Endodermal cell (in vitro differentiated cells): ENCODE data around the gene APPL2. TPM values are rescaled to one million over a fixed set of nuclear protein-coding genes. Genes with fewer than 3 reads are reported as not detected.
"Not testable (repeated sequence)": the region's sequence is repeated elsewhere in the genome, so short reads cannot be mapped to it uniquely, and the experiment has no call there.

Experiments used
- DNase-seq: peaks from one replicate; pipeline ENCODE4 v3.0.0-alpha.2; 2017
- H3K27ac ChIP-seq: 2 replicates; pipeline ENCODE4 v1.5.1; 2013; ENCODE audit warnings: mild to moderate bottlenecking, low read depth, low read length, moderate library complexity
- H3K27me3 ChIP-seq: 2 replicates; pipeline ENCODE4 v1.6.1; 2013; ENCODE audit warnings: mild to moderate bottlenecking, low read length, moderate library complexity; ENCODE audit not compliant: insufficient read depth, control insufficient read depth, poor library complexity, severe bottlenecking
- H3K36me3 ChIP-seq: 2 replicates; pipeline ENCODE4 v1.7.0; 2013; ENCODE audit warnings: mild to moderate bottlenecking, low read length, moderate library complexity; ENCODE audit not compliant: control insufficient read depth, insufficient read depth
- H3K4me1 ChIP-seq: one replicate; pipeline ENCODE4 v1.7.0; 2013; ENCODE audit warnings: low read length; ENCODE audit not compliant: control insufficient read depth, insufficient read depth
- H3K4me3 ChIP-seq: 2 replicates; pipeline ENCODE4 v1.5.1; 2013; ENCODE audit warnings: mild to moderate bottlenecking, low read length, moderate library complexity
- H3K9ac ChIP-seq: 2 replicates; pipeline ENCODE4 v1.6.1; 2013; ENCODE audit warnings: mild to moderate bottlenecking, low read length, moderate library complexity; ENCODE audit not compliant: poor library complexity, severe bottlenecking; ENCODE audit errors: extremely low read depth
- H3K9me3 ChIP-seq: 2 replicates; pipeline ENCODE4 v1.6.1; 2013; ENCODE audit warnings: mild to moderate bottlenecking, low read length, moderate library complexity; ENCODE audit not compliant: control insufficient read depth
- H3K27ac Mint-ChIP-seq: 2 replicates; pipeline ENCODE4 v1.8.0; 2020; ENCODE audit warnings: mixed read lengths
- H3K27me3 Mint-ChIP-seq: 2 replicates; pipeline ENCODE4 v1.8.0; 2021; ENCODE audit warnings: mild to moderate bottlenecking, mixed read lengths; ENCODE audit not compliant: insufficient read depth
- H3K36me3 Mint-ChIP-seq: 2 replicates; pipeline ENCODE4 v1.8.0; 2020; ENCODE audit warnings: low read depth, mixed read lengths
- H3K4me1 Mint-ChIP-seq: 2 replicates; pipeline ENCODE4 v1.8.0; 2020; ENCODE audit warnings: mixed read lengths
- H3K4me3 Mint-ChIP-seq: 2 replicates; pipeline ENCODE4 v1.8.0; 2020; ENCODE audit warnings: mild to moderate bottlenecking, moderate library complexity, mixed read lengths
- H3K9me3 Mint-ChIP-seq: 2 replicates; pipeline ENCODE4 v1.8.0; 2020; ENCODE audit warnings: mild to moderate bottlenecking, mixed read lengths
- CTCF ChIP-seq: fragments of 200-600 bp; sonication (generic); conservative IDR thresholded peaks from 2 replicates; pipeline ENCODE4 v1.5.0; 2021; ENCODE audit warnings: antibody characterized with exemption, mild to moderate bottlenecking
- WGBS, 2 experiments: methylation state at CpG; one replicate each; pipeline versions ENCODE4 v1.1.5 to v1.1.7; 2013; ENCODE audit warnings: missing lambda C conversion rate in 2 of 2, mixed read lengths in 1 of 2; ENCODE audit not compliant: insufficient coverage in 1 of 2, insufficient read length in 1 of 2; 5-methylcytosine and 5-hydroxymethylcytosine counted together
- total RNA-seq, 2 donors: library from RNA; stranded (reverse); fragmentation: NEBNext Ultra II Directional in 1 of 2; extraction: Animal tissue kit (Norgen Biotek cat#: 25700) in 1 of 2; gene quantifications; 2 replicates in 1 of 2; 3 replicates in 1 of 2; pipeline ENCODE4 v1.2.1, GENCODE V29; 2021

APPL2 gene
- total RNA-seq, 2 donors from 2014 or later = 31.8 to 35.2 TPM

- no peak for DNase-seq
- Histone ChIP-seq H3K9ac (no peak overlapping the region), H3K36me3 (peaks cover 60% of the 10 kb centered on the region), H3K27me3 (no peaks in the 10 kb centered on the region), H3K4me3 (no peak overlapping the region), H3K4me1 (no peaks in the 10 kb centered on the region), H3K9me3 (no peaks in the 10 kb centered on the region), H3K27ac (no peak overlapping the region)
- WGBS, 2 experiments = 92% methylated on average over 1 of the region's 1 CpG; no CpG with 5 or more reads in 1 of the 2 experiments
- H3K27ac Mint-ChIP-seq = no peak overlapping the region
- TF ChIP-seq CTCF = no peak
- no peaks in the 10 kb centered on the region for H3K4me1 Mint-ChIP-seq
- H3K36me3 Mint-ChIP-seq = peaks cover 72% of the 10 kb centered on the region
- H3K27me3 Mint-ChIP-seq = no peaks in the 10 kb centered on the region
- H3K4me3 Mint-ChIP-seq = no peak overlapping the region
- H3K9me3 Mint-ChIP-seq = no peaks in the 10 kb centered on the region
Observed at GRCh38 chr12:105192624-105193225, 43.2 kb downstream of the APPL2 start.

GRCh38 chr12:105190530-105190929 is 45.4 kb downstream of the APPL2 start:
- H3K4me3 ChIP-seq = no peak overlapping the region
- Mint-ChIP-seq H3K4me1 (no peaks in the 10 kb centered on the region), H3K9me3 (no peaks in the 10 kb centered on the region), H3K4me3 (no peak overlapping the region), H3K36me3 (peaks cover 71% of the 10 kb centered on the region), H3K27me3 (no peaks in the 10 kb centered on the region), H3K27ac (no peak overlapping the region)
- H3K9me3 ChIP-seq = no peaks in the 10 kb centered on the region
- no peak overlapping the region for H3K27ac ChIP-seq
- no peak for DNase-seq
- H3K36me3 ChIP-seq = peaks cover 75% of the 10 kb centered on the region
- WGBS, 2 experiments = 88 to 91% methylated on average over 6 of the region's 6 CpGs
- TF ChIP-seq CTCF = no peak
- no peak overlapping the region for H3K9ac ChIP-seq
- no peaks in the 10 kb centered on the region for H3K27me3 ChIP-seq
- H3K4me1 ChIP-seq = no peaks in the 10 kb centered on the region

GRCh38 chr12:105189293-105189692 is 46.7 kb downstream of the APPL2 start:
- WGBS, 2 experiments = 77 to 83% methylated on average over 2 to 4 of the region's 6 CpGs
- peaks cover 74% of the 10 kb centered on the region for H3K36me3 Mint-ChIP-seq

GRCh38 chr12:105183976-105184375 is 52.0 kb downstream of the APPL2 start:
- not testable (repeated sequence) for H3K27me3 Mint-ChIP-seq, H3K9ac ChIP-seq, H3K27me3 ChIP-seq, H3K4me1 Mint-ChIP-seq, H3K27ac Mint-ChIP-seq, H3K4me3 ChIP-seq, H3K27ac ChIP-seq, DNase-seq, H3K4me3 Mint-ChIP-seq, H3K9me3 ChIP-seq, H3K4me1 ChIP-seq
- peaks cover 84% of the 10 kb centered on the region for H3K36me3 Mint-ChIP-seq
- H3K9me3 Mint-ChIP-seq = peaks cover 41% of the 10 kb centered on the region
- WGBS, 2 experiments = 78 to 97% methylated on average over 3 to 5 of the region's 5 CpGs
- H3K36me3 ChIP-seq = peaks cover 42% of the 10 kb centered on the region

More at GRCh38 chr12:105189293-105189692, 46.7 kb downstream of the APPL2 start:
- Mint-ChIP-seq H3K4me3 (no peak overlapping the region), H3K4me1 (no peaks in the 10 kb centered on the region), H3K27ac (peak overlapping the region; percentile 28), H3K9me3 (no peaks in the 10 kb centered on the region), H3K27me3 (no peaks in the 10 kb centered on the region)
- Histone ChIP-seq H3K9me3 (no peaks in the 10 kb centered on the region), H3K4me1 (no peaks in the 10 kb centered on the region), H3K27me3 (no peaks in the 10 kb centered on the region), H3K36me3 (peaks cover 71% of the 10 kb centered on the region), H3K4me3 (no peak overlapping the region), H3K9ac (no peak overlapping the region), H3K27ac (no peak overlapping the region)
- no peak for TF ChIP-seq CTCF
- DNase-seq = no peak

- WGBS, 2 experiments = 100% methylated on average over 3 of the region's 4 CpGs; no CpG with 5 or more reads in 1 of the 2 experiments
- not testable (repeated sequence) for DNase-seq, H3K4me3 ChIP-seq, H3K27ac ChIP-seq, H3K9me3 ChIP-seq, H3K4me3 Mint-ChIP-seq, H3K4me1 ChIP-seq, H3K27ac Mint-ChIP-seq, H3K4me1 Mint-ChIP-seq, H3K9ac ChIP-seq, H3K27me3 Mint-ChIP-seq, H3K27me3 ChIP-seq
- peaks cover 44% of the 10 kb centered on the region for H3K36me3 ChIP-seq
- peaks cover 81% of the 10 kb centered on the region for H3K36me3 Mint-ChIP-seq
- peaks cover 42% of the 10 kb centered on the region for H3K9me3 Mint-ChIP-seq
Observed at GRCh38 chr12:105183406-105183805, 52.6 kb downstream of the APPL2 start.
